ENCODE measurements around the gene SYDE2. TPM values are rescaled to one million over a fixed set of nuclear protein-coding genes. Genes with fewer than 3 reads are reported as not detected.
A peak's percentile ranks its signal among the peaks of the same experiment; 100 is the strongest.

SYDE2 gene
- total and polyA plus RNA-seq, 2 experiments from 2014 or later, result 5.8 to 20.1 TPM

DNA sequence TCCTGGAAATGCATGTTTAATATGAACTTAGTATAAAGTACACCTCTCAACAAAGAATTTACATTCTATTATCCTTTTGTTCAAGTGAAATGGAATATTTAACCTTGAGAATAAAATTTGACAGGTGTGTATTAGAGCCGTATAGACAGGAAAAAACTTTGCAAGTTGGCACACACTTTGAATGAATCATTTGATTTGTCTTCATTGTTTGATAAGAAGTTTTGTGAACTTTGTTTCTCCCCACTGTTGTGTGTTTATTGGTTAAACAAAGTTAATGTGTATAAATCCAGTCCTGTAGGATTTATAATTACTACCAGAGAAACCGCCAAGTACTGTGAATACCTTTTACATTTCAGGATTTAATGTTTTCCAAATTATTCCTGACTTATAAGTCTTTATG is 2.0 kb downstream of the SYDE2 start:
- H3K79me2 ChIP-seq (replicated peaks; ENCODE audit: insufficient read depth), result peaks cover 56% of the 10 kb centered on the region
- H3K27ac ChIP-seq (ENCODE audit: low read depth), result no peak overlapping the region
- no peaks in the 10 kb centered on the region for H3K9me2 ChIP-seq (ENCODE audit: insufficient read depth)
- Mint-ChIP-seq H3K36me3 (ENCODE audit: low read depth) (peaks cover 5% of the 10 kb centered on the region), H3K4me3 (peak overlapping the region; percentile 83), H3K9me3 (no peaks in the 10 kb centered on the region), H3K4me1 (peaks cover 40% of the 10 kb centered on the region), H3K27me3 (ENCODE audit: insufficient read depth, low read depth, poor library complexity) (peaks cover 10% of the 10 kb centered on the region), H3K27ac (no peak overlapping the region)
- H3K36me3 ChIP-seq (ENCODE audit: insufficient read depth), result no peaks in the 10 kb centered on the region
- ATAC-seq (no peak), DNase-seq (ENCODE audit: low spot score) (no peak)
- H3K4me1 ChIP-seq (ENCODE audit: insufficient read depth), result peaks cover 44% of the 10 kb centered on the region
- H3K27me3 ChIP-seq (ENCODE audit: insufficient read depth), result peaks cover 9% of the 10 kb centered on the region; the same call in 1 of the 2 replicates
- TF ChIP-seq STAT1 (IDR thresholded peaks at IDR 0.05; ENCODE audit: unreplicated experiment) (no peak), CREB1 (CRISPR knock-in tag; IDR thresholded peaks at IDR 0.05; ENCODE audit: low read depth) (no peak), NANOG (IDR thresholded peaks at IDR 0.05; ENCODE audit: borderline replicate concordance) (no peak), POLR2AphosphoS5 (IDR thresholded peaks at IDR 0.05; ENCODE audit: low read depth) (no peak)
- TF ChIP-seq, protein P1, sequence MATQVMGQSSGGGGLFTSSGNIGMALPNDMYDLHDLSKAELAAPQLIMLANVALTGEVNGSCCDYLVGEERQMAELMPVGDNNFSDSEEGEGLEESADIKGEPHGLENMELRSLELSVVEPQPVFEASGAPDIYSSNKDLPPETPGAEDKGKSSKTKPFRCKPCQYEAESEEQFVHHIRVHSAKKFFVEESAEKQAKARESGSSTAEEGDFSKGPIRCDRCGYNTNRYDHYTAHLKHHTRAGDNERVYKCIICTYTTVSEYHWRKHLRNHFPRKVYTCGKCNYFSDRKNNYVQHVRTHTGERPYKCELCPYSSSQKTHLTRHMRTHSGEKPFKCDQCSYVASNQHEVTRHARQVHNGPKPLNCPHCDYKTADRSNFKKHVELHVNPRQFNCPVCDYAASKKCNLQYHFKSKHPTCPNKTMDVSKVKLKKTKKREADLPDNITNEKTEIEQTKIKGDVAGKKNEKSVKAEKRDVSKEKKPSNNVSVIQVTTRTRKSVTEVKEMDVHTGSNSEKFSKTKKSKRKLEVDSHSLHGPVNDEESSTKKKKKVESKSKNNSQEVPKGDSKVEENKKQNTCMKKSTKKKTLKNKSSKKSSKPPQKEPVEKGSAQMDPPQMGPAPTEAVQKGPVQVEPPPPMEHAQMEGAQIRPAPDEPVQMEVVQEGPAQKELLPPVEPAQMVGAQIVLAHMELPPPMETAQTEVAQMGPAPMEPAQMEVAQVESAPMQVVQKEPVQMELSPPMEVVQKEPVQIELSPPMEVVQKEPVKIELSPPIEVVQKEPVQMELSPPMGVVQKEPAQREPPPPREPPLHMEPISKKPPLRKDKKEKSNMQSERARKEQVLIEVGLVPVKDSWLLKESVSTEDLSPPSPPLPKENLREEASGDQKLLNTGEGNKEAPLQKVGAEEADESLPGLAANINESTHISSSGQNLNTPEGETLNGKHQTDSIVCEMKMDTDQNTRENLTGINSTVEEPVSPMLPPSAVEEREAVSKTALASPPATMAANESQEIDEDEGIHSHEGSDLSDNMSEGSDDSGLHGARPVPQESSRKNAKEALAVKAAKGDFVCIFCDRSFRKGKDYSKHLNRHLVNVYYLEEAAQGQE (IDR thresholded peaks at IDR 0.05; ENCODE audit: unreplicated experiment), result no peak
- TF ChIP-seq, protein P2, sequence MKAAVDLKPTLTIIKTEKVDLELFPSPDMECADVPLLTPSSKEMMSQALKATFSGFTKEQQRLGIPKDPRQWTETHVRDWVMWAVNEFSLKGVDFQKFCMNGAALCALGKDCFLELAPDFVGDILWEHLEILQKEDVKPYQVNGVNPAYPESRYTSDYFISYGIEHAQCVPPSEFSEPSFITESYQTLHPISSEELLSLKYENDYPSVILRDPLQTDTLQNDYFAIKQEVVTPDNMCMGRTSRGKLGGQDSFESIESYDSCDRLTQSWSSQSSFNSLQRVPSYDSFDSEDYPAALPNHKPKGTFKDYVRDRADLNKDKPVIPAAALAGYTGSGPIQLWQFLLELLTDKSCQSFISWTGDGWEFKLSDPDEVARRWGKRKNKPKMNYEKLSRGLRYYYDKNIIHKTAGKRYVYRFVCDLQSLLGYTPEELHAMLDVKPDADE (IDR thresholded peaks at IDR 0.05), result no peak
- peak overlapping the region; percentile 93 for H3K4me2 ChIP-seq
- peaks cover 2% of the 10 kb centered on the region; the same call in 1 of the 2 replicates for H3F3A ChIP-seq (replicated peaks; ENCODE audit: low read depth)
- no peak overlapping the region for H2AFZ ChIP-seq
- peak overlapping the region; percentile 87 for H3K4me3 ChIP-seq
- H4K20me1 ChIP-seq (replicated peaks; ENCODE audit: insufficient read depth), result peaks cover 8% of the 10 kb centered on the region; the same call in 1 of the 2 replicates

DNA sequence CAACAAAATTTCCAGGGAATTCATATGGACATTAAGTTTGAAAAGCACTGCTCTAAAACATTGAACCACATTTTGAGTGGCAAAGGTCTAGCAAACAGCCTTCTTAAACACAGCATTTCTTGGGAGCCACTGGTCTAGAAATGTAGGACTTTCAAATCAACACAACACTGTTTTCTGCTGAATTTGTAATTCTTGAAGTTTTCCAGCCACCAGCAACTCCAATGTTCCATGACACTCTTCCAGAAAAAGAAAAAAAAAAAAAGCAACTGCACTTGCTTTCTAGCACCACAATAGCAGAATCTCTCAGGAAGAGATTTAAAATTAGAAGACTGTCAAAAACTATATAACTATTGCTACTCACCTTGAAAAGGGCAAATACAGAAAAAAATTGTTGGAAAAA is 4.5 kb downstream of the SYDE2 start:
- Histone ChIP-seq H3K27ac (ENCODE audit: low read depth) (peak overlapping the region; percentile 1; the same call in 1 of the 2 replicates), H4K20me1 (replicated peaks; ENCODE audit: insufficient read depth) (peaks cover 11% of the 10 kb centered on the region; the same call in 1 of the 2 replicates), H3F3A (replicated peaks; ENCODE audit: low read depth) (no peaks in the 10 kb centered on the region), H3K4me1 (ENCODE audit: insufficient read depth) (peaks cover 34% of the 10 kb centered on the region), H3K27me3 (ENCODE audit: insufficient read depth) (peaks cover 9% of the 10 kb centered on the region; the same call in 1 of the 2 replicates), H2AFZ (no peak overlapping the region), H3K9me2 (ENCODE audit: insufficient read depth) (no peaks in the 10 kb centered on the region), H3K36me3 (ENCODE audit: insufficient read depth) (no peaks in the 10 kb centered on the region), H3K79me2 (replicated peaks; ENCODE audit: insufficient read depth) (peaks cover 82% of the 10 kb centered on the region), H3K4me3 (no peak overlapping the region; the same call in 1 of the 2 replicates), H3K4me2 (no peak overlapping the region; the same call in 1 of the 2 replicates)
- Mint-ChIP-seq H3K9me3 (no peaks in the 10 kb centered on the region), H3K4me3 (no peak overlapping the region), H3K27ac (no peak overlapping the region), H3K4me1 (peaks cover 26% of the 10 kb centered on the region), H3K27me3 (ENCODE audit: insufficient read depth, low read depth, poor library complexity) (peaks cover 5% of the 10 kb centered on the region), H3K36me3 (ENCODE audit: low read depth) (peaks cover 5% of the 10 kb centered on the region)
- ATAC-seq (no peak), DNase-seq (ENCODE audit: low spot score) (no peak)
- TF ChIP-seq, protein P3, sequence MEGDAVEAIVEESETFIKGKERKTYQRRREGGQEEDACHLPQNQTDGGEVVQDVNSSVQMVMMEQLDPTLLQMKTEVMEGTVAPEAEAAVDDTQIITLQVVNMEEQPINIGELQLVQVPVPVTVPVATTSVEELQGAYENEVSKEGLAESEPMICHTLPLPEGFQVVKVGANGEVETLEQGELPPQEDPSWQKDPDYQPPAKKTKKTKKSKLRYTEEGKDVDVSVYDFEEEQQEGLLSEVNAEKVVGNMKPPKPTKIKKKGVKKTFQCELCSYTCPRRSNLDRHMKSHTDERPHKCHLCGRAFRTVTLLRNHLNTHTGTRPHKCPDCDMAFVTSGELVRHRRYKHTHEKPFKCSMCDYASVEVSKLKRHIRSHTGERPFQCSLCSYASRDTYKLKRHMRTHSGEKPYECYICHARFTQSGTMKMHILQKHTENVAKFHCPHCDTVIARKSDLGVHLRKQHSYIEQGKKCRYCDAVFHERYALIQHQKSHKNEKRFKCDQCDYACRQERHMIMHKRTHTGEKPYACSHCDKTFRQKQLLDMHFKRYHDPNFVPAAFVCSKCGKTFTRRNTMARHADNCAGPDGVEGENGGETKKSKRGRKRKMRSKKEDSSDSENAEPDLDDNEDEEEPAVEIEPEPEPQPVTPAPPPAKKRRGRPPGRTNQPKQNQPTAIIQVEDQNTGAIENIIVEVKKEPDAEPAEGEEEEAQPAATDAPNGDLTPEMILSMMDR (conservative IDR thresholded peaks at IDR 0.05; ENCODE audit: low read depth in 2 of 2), result no peak
- no peak for TF ChIP-seq STAT1 (IDR thresholded peaks at IDR 0.05; ENCODE audit: unreplicated experiment)
- TF ChIP-seq JUNB (IDR thresholded peaks at IDR 0.05; ENCODE audit: unreplicated experiment), result no peak
- TF ChIP-seq, protein P1 (IDR thresholded peaks at IDR 0.05; ENCODE audit: unreplicated experiment), result no peak
- no peak for TF ChIP-seq POLR2AphosphoS5 (IDR thresholded peaks at IDR 0.05; ENCODE audit: low read depth)
- no peak for TF ChIP-seq NANOG (IDR thresholded peaks at IDR 0.05; ENCODE audit: borderline replicate concordance)
- TF ChIP-seq CREB1 (CRISPR knock-in tag; IDR thresholded peaks at IDR 0.05; ENCODE audit: low read depth), result no peak
- TF ChIP-seq, protein P2 (IDR thresholded peaks at IDR 0.05), result no peak
- TF ChIP-seq ZNF331 (CRISPR knock-in tag; IDR thresholded peaks at IDR 0.05; ENCODE audit: low read depth), result no peak

Data from GM23338 (cell line).